ENCODE measurements around the gene SLC35F4. TPM values are rescaled to one million over a fixed set of nuclear protein-coding genes. Genes with fewer than 3 reads are reported as not detected.

Gene SLC35F4
- 1.6 TPM for total RNA-seq

DNA sequence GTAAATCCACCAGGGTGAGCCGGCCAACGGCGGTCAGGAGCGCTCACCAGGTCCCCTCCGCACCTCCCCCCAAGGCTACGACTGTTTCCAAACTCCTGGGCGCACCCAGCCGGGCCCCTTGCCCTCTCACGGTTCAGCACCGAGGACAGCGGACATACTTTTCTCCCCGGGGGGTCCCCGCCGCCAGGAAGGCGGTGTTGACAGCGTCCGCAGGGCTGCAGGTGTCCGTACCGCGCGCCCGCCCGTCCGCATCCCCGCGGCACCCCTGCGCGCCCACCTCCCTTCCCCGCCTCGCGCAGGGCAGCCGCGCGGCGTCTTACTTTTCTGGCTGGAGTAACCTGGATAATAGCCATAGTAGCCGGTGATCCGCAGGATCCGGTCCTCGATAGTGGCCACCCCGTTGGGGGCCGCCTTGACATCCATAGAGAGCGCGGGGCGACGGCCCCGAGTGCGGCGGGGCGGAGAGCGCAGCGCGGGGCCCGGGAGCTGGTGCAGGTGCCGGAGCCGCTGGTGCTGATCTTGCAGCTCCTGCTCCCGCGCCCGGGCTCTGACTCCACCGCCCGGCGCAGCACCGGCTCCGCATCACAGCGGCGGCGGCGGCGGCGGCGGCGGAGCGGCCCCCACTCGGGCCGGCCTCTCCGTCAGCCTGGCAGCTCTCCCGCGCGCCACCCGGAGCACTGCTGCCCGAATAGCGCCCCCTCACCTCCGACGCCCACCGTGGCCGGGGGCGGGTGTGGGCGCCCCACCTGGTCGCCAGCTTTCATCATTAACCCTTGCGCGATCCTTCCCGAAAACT, at the start of gene SLC35F4:
SLC35F4 (minus strand) TSS at position 690 of the 796 bp plus-strand sequence.

